OCI-LY1 (cell line): ENCODE measurements around the gene GPR3.

ENCODE experiments used
- H2AFZ ChIP-seq: fragments of 200-600 bp; sonication (generic), shearing (Covaris generic); 2 replicates; pipeline ENCODE4 v1.6.0; 2014; ENCODE audit warnings: antibody characterized with exemption, mild to moderate bottlenecking, low read length
- H3F3A ChIP-seq: fragments of 200-600 bp; sonication (generic), shearing (Covaris generic); 2 replicates; pipeline ENCODE4 v1.6.0; 2014; ENCODE audit warnings: mild to moderate bottlenecking, antibody characterized with exemption, low read length, moderate library complexity; ENCODE audit not compliant: insufficient read depth
- H3K27ac ChIP-seq: fragments of 200-600 bp; sonication (generic); 2 replicates; pipeline ENCODE4 v1.5.1; 2014; ENCODE audit warnings: low read length, mixed run types, mild to moderate bottlenecking, low read depth; ENCODE audit not compliant: poor library complexity, severe bottlenecking
- H3K27me3 ChIP-seq: fragments of 200-600 bp; sonication (generic); 2 replicates; pipeline ENCODE4 v1.6.0; 2014; ENCODE audit warnings: antibody characterized with exemption, mild to moderate bottlenecking, low read length, moderate library complexity; ENCODE audit not compliant: insufficient read depth
- H3K36me3 ChIP-seq: fragments of 200-600 bp; sonication (generic); 2 replicates; pipeline ENCODE4 v1.6.1; 2014; ENCODE audit warnings: mild to moderate bottlenecking, antibody characterized with exemption, low read length, moderate library complexity, mixed read lengths; ENCODE audit not compliant: insufficient read depth
- H3K4me1 ChIP-seq: fragments of 200-600 bp; sonication (generic); 2 replicates; pipeline ENCODE4 v1.5.1; 2014; ENCODE audit warnings: mild to moderate bottlenecking, low read length, moderate library complexity; ENCODE audit not compliant: insufficient read depth, severe bottlenecking
- H3K4me2 ChIP-seq: fragments of 200-600 bp; sonication (generic), shearing (Covaris generic); 2 replicates; pipeline ENCODE4 v1.6.1; 2014; ENCODE audit warnings: low read length
- H3K4me3 ChIP-seq: fragments of 200-600 bp; sonication (generic); 2 replicates; pipeline ENCODE4 v1.5.1; 2014; ENCODE audit warnings: low read length, low read depth, mild to moderate bottlenecking, mixed read lengths; ENCODE audit not compliant: poor library complexity, severe bottlenecking
- H3K79me2 ChIP-seq: fragments of 200-600 bp; shearing (Covaris generic); 2 replicates; pipeline ENCODE4 v1.6.1; 2016; ENCODE audit warnings: mixed run types, low read length, mixed read lengths; ENCODE audit not compliant: insufficient read depth
- H3K9ac ChIP-seq: fragments of 200-600 bp; sonication (generic), shearing (Covaris generic); 2 replicates; pipeline ENCODE4 v1.6.1; 2014; ENCODE audit warnings: mild to moderate bottlenecking, low read length, mixed read lengths
- H3K9me2 ChIP-seq: fragments of 200-600 bp; sonication (generic), shearing (Covaris generic); 2 replicates; pipeline ENCODE4 v1.6.1; 2014; ENCODE audit warnings: low read depth, mild to moderate bottlenecking, low read length, mixed read lengths
- H3K9me3 ChIP-seq: fragments of 200-600 bp; shearing (Covaris generic); 2 replicates; pipeline ENCODE4 v1.6.1; 2014; ENCODE audit warnings: low read length, mixed read lengths
- H4K20me1 ChIP-seq: fragments of 200-600 bp; sonication (generic), shearing (Covaris generic); 2 replicates; pipeline ENCODE4 v1.6.0; 2016; ENCODE audit warnings: mild to moderate bottlenecking, low read length; ENCODE audit not compliant: insufficient read depth
- EZH2 ChIP-seq: fragments of 200-600 bp; sonication (generic), shearing (Covaris generic); IDR thresholded peaks from 2 replicates; pipeline ENCODE4 v1.8.0; 2017; ENCODE audit warnings: borderline replicate concordance, mixed run types, mild to moderate bottlenecking, antibody characterized with exemption, low read length, moderate library complexity, mixed read lengths
- TF ChIP-seq, protein P1 (sequence below): fragments of 200-600 bp; sonication (generic), shearing (Covaris generic); IDR thresholded peaks from 2 replicates; pipeline ENCODE4 v1.5.1; 2017; ENCODE audit warnings: mild to moderate bottlenecking, antibody characterized with exemption, low read length, moderate library complexity, mixed read lengths

The GPR3 gene

GRCh38 chr1:27345272-27345671 is 47.1 kb upstream of the GPR3 start:
- peaks cover 43% of the 10 kb centered on the region for H3K4me1 ChIP-seq
- H3K9me3 ChIP-seq = no peaks in the 10 kb centered on the region
- H3K4me2 ChIP-seq = no peak overlapping the region
- H3K9ac ChIP-seq = no peak overlapping the region
- no peaks in the 10 kb centered on the region for H4K20me1 ChIP-seq
- H3K79me2 ChIP-seq = no peaks in the 10 kb centered on the region
- H3K36me3 ChIP-seq = no peaks in the 10 kb centered on the region
- H3K27me3 ChIP-seq = no peaks in the 10 kb centered on the region
- TF ChIP-seq, protein P1, sequence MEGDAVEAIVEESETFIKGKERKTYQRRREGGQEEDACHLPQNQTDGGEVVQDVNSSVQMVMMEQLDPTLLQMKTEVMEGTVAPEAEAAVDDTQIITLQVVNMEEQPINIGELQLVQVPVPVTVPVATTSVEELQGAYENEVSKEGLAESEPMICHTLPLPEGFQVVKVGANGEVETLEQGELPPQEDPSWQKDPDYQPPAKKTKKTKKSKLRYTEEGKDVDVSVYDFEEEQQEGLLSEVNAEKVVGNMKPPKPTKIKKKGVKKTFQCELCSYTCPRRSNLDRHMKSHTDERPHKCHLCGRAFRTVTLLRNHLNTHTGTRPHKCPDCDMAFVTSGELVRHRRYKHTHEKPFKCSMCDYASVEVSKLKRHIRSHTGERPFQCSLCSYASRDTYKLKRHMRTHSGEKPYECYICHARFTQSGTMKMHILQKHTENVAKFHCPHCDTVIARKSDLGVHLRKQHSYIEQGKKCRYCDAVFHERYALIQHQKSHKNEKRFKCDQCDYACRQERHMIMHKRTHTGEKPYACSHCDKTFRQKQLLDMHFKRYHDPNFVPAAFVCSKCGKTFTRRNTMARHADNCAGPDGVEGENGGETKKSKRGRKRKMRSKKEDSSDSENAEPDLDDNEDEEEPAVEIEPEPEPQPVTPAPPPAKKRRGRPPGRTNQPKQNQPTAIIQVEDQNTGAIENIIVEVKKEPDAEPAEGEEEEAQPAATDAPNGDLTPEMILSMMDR = no peak
- TF ChIP-seq EZH2 = no peak
- no peak overlapping the region for H2AFZ ChIP-seq
- H3K9me2 ChIP-seq = no peaks in the 10 kb centered on the region
- H3K4me3 ChIP-seq = no peak overlapping the region
- no peak overlapping the region for H3K27ac ChIP-seq
- no peaks in the 10 kb centered on the region for H3F3A ChIP-seq

- H3K4me3 ChIP-seq = no peak overlapping the region
- H3K9ac ChIP-seq = no peak overlapping the region
- H3K79me2 ChIP-seq = no peaks in the 10 kb centered on the region
- no peak overlapping the region for H3K4me2 ChIP-seq
- no peak overlapping the region for H3K27ac ChIP-seq
- no peaks in the 10 kb centered on the region for H3K9me3 ChIP-seq
- no peaks in the 10 kb centered on the region for H3K27me3 ChIP-seq
- no peaks in the 10 kb centered on the region for H3K36me3 ChIP-seq
- H4K20me1 ChIP-seq = no peaks in the 10 kb centered on the region
- peaks cover 33% of the 10 kb centered on the region for H3K4me1 ChIP-seq
- no peaks in the 10 kb centered on the region for H3F3A ChIP-seq
- no peaks in the 10 kb centered on the region for H3K9me2 ChIP-seq
- no peak for TF ChIP-seq EZH2
- TF ChIP-seq, protein P1 = no peak
- H2AFZ ChIP-seq = no peak overlapping the region
Observed at GRCh38 chr1:27346357-27346756, 46.1 kb upstream of the GPR3 start.

GRCh38 chr1:27346991-27347624 is 45.3 kb upstream of the GPR3 start:
- Histone ChIP-seq H3K36me3 (no peaks in the 10 kb centered on the region), H3K4me1 (peaks cover 25% of the 10 kb centered on the region), H3K27me3 (no peaks in the 10 kb centered on the region), H3K9me3 (no peaks in the 10 kb centered on the region), H3K9ac (no peak overlapping the region), H4K20me1 (no peaks in the 10 kb centered on the region), H3F3A (no peaks in the 10 kb centered on the region), H3K27ac (no peak overlapping the region), H3K4me3 (no peak overlapping the region), H3K4me2 (no peak overlapping the region), H3K79me2 (no peaks in the 10 kb centered on the region), H3K9me2 (no peaks in the 10 kb centered on the region), H2AFZ (no peak overlapping the region)
- no peak for TF ChIP-seq EZH2
- TF ChIP-seq, protein P1 = no peak
